Stimulated activated naive CD8-positive, alpha-beta T cell treated with anti-CD3 and anti-CD28 coated beads, Interleukin-15, Interleukin-2, amounts not matched to agents 100 U/mL and 50 U/mL, for 24 hours (primary cell): ENCODE results near the gene HCRTR1.

Experiments
- ATAC-seq: fragments of 150-1000 bp; cut with Tn5 transposase; one replicate; pipeline ENCODE4 v1.10.0; 2021
- DNase-seq: peaks from one replicate; pipeline ENCODE4 v3.0.0; 2021

Gene HCRTR1

DNA sequence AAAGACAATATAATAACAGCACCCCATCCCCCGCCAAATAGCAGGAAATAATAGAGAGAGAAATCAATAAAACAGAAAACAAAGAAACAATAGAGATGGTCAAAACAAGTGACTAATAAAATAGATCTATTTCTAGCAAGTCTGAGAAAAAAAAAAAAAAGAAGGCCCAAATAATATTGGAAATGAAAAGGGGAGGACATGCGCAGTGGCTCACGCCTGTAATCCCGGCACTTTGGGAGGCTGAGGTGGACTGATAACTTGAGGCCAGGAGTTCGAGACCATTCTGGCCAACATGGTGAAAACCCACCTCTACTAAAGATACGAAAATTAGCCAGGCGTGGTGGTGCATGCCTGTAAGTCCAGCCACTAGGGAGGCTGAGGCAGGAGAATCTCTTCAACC, 18.5 kb upstream of the HCRTR1 start:
- no peak for DNase-seq
- ATAC-seq = no peak

DNA sequence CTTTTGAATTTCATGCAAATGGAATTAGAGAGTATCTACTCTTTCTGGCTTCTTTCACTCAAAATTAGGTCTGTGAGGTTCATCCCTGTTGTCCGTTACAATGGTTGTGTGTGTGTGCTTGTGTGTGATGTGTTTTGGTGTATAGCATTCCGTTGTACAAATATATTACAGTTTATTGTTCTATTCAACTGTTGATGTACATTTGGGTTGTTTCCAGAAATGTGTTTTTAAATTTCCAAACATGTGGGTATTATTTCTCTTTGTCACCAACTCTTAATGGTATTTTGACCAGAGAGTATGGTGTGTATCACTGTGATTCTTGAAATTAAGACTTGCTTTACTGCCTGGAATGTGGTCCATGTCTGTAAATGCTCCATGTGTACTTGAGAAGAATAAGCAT, 16.8 kb upstream of the HCRTR1 start:
- DNase-seq (no peak), ATAC-seq (no peak)

DNA sequence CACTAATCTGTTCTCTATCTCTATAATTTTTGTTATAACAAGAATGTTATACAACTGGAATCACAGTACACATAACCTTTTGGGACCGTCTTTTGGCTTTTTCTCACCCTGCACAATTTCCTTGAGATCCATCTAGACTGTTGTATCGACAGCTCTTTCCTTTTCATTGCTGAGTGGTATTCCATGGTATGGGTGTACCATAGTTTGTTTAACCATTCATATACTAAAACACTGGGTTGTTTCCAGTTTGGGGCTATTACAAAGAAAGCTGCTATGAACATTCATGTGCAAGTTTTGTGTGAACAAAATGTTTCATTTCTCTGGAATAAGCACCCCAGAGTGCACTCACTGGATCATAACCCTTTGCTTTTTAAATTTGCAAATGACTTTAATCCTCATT, 15.4 kb upstream of the HCRTR1 start:
- ATAC-seq = no peak
- no peak for DNase-seq

DNA sequence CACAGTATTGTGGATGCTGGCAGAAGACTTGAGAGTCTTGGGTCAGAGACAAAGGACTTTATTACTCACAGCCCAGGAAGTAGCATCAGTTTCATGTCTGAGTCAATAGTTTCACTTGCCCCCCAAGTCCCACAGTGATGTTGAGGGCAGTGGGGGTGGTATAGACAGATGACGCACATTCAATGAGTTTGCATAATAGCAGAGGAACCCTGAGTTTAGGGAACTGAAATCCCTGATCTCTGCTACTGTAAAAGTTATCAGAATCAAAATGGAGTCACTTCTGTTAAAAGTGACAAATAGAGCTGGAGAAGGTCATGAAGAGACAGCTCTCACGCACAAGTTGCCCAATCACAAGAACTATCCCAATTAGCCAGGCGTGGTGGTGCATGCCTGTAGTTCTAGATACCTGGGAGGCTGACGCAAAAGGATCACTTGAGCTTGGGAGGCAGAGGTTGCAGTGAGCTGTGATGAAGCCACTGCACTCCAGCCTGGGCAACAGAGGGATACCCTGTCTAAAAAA, 11.5 kb upstream of the HCRTR1 start:
- peak; percentile 99 for ATAC-seq
- peak; percentile 47 for DNase-seq

DNA sequence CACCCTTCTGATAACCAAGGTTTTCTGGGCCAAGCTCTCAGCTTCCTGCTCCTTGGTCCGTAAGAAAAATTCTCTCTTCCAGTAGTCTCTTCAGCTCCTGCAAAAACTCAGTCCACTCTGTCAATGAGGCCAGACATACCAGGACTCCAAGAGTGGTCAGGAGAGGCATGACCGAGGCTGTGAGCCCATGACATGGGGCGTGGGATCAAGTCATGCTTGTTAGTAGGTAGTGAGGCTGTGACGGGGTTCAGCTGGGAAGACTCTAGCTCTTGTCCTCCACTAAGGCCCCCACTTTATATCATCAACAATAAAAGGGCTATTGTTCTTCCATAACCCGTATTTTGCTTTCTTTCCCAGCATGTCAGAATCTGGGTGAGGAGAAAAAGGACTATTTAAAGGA, 10.1 kb upstream of the HCRTR1 start:
- no peak for DNase-seq
- no peak for ATAC-seq

DNA sequence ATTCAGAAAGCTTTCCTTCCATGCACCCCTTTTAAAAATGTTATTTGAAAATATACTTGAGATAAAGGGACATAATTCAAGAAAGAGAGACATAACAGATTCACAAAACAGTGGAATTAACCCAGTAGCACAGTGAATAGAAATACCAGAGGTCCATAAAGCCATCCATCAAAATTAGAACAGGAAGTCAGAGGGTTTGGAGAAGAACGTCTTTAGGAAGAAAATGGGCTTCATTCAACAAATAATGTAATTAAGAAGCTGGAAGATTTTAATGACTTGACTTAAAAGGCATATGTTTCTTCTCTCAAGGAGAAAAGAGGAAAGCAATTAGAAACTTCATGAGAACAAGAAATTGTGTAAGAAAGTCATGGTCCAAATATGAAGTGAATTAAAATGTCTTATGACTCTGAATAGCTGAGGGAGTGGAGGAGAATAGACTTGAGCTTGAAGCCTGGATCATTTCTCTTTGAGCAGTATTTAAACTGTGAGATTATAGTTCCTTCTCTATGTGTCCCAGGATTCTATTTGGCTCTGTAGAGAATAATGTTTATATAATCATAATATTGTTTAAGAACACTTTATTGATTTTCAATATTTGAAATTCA, 7.9 kb upstream of the HCRTR1 start:
- no peak for DNase-seq
- no peak for ATAC-seq

DNA sequence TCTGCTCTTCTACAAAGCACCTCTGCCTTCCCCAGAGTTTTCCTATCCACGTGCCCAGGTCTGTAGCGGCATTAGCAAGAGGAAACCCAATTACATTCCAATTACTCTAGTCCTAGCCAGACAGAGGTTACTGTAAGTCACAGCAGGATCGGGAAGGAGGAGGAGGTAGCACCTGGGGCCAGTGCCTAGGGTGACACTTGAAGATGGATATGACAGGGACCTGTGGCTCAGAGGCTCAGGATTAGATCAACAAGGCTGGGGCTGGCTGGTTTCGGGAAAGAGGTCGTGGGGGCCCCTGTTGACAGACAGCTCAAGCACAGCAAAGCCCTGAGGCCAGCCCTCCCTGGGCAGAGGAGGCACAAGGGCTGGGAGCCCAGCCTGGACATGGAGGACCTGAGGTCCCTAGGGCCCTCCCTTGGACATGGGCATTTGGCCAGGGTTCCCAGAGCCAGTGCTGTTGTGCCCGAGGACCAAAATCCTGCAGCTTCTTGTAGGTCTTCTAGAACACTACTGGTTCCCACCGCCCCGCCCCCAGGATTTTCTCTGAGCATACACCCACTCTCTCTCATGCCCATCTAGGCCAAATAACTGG, 3.0 kb upstream of the HCRTR1 start:
- ATAC-seq = no peak
- no peak for DNase-seq

DNA sequence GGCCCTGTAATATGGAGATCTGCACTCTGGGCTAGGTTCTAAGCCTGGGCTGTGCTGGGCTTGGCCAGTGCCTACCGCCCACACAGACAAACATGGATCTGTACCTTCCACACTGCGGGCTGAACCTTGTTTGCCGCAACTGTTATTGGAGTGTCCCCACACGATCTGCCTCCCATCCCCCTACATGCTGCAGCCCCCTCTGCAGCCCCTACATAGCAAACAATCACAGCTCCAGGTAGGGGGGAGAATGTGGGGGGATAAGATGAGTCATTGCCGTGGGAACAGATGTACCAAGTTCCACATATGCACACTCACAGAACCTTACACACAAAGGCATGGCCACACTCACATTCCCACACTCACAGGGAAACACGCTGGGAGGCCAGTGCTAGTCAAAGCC, 2.1 kb upstream of the HCRTR1 start:
- DNase-seq (no peak), ATAC-seq (no peak)

DNA sequence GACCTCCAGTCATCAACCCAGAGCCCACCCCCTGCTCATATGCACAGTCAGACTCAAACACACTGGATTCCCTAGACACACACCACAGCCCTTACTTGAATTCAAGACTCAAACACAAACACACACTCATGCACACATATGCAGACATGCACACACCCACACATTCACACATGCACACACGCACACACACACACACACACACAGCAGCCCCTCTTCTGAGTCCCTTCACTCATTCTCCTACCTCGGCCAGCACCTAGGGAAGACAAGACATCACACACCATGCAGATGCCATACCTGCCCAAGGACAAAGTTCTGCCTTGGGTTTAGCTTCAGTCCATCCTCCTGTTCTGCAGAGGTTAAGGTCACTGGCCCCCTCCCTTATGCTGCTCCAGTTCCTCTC, 1.6 kb upstream of the HCRTR1 start:
- ATAC-seq = no peak

DNA sequence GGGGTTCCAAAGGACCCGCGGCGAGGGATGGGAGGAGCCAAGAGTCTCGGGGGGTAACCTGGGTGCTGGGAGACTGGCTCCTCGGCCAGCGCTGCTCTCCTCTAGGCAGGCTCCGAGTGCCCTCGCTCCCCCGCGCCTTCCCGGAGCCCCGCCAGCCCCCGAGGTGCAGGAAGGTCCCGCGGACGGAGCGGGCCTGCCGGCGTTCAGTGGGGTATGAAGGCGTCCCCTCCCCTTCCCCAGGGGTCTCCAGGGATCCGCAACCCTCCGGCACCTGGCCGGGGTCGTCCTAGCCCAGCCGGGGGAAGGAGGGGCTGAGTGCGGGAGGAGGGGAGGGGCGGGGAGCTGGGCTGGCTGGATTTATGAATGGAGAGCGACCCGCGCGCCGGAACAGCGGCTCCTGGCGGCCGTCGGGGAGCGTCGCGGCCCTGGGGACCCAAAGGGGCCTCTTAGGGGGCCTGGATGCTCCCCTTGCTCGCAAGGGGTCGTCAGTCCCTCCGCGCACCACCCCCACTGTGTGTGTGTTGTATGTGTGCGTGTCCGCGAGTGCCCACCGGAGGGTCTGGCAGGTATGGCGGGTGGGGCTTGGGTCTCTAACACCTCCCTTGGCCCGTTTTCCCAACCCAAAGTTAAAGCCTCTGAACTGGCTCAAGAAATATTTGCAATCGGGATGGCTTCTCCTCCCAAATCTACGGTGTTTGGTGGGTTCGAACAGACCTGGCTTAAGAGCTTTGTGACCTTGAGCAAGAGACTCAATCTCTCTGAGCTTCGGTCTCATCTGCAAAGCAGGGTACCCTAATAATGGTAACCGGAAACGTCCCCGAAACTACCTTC, 642 bp downstream of the HCRTR1 start:
- peak; percentile 65 for DNase-seq

More for the DNA sequence above, 1.6 kb upstream of the HCRTR1 start:
- no peak for DNase-seq

DNA sequence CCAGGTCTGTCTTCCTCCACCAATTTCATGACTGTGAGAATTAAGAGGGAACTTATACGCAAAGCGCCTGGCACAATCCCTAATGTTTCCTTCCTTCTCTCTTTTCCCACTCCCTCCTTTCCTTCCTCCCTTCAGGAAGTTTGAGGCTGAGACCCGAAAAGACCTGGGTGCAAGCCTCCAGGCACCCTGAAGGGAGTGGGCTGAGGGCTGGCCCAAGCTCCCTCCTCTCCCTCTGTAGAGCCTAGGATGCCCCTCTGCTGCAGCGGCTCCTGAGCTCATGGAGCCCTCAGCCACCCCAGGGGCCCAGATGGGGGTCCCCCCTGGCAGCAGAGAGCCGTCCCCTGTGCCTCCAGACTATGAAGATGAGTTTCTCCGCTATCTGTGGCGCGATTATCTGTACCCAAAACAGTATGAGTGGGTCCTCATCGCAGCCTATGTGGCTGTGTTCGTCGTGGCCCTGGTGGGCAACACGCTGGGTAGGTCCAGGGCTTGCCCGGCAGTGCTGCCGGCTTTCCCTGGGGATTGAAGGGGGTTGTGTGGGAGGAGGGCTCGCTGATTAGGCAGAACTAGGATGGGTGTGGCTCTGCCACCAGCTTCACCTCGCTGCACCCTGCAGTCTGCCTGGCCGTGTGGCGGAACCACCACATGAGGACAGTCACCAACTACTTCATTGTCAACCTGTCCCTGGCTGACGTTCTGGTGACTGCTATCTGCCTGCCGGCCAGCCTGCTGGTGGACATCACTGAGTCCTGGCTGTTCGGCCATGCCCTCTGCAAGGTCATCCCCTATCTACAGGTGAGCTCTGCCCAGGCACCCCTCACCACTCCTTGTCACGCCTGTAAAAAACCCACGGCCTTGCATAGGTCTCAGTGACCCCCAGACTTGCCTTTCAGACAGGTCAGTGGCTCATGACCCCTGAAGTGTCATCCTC, 1.7 kb downstream of the HCRTR1 start:
- DNase-seq (no peak), ATAC-seq (no peak)

More for the DNA sequence above, 642 bp downstream of the HCRTR1 start:
- peak; percentile 70 for ATAC-seq

DNA sequence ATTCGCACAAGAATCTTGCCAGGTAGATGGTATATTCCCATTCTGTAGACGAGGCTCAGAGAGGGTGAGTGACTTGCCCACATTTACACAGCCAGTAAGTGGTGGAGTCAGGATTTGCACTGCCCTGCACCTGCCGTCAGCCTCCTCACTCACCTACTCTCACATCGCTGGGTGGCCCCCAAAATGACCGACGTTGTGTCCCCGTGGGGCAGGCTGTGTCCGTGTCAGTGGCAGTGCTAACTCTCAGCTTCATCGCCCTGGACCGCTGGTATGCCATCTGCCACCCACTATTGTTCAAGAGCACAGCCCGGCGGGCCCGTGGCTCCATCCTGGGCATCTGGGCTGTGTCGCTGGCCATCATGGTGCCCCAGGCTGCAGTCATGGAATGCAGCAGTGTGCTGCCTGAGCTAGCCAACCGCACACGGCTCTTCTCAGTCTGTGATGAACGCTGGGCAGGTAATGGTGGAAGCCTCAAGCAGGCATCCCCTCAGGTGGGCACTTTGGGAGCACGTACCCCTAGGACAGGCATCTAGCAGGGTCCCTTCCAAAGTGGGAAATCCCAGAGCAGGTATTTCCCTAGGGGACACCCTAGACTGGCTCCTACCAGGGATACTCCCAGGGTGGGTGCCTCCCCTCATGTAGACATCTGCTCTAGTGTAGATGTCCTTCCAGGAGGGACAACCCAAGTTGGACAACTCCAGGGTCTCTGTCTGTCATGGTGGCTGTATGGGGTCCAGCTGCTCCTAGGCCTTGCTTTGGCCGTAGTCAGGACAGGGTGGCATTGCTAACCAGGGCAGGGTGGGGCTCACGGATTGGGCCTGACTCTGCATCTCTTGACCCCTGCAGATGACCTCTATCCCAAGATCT, 3.4 kb downstream of the HCRTR1 start:
- ATAC-seq (no peak), DNase-seq (no peak)

DNA sequence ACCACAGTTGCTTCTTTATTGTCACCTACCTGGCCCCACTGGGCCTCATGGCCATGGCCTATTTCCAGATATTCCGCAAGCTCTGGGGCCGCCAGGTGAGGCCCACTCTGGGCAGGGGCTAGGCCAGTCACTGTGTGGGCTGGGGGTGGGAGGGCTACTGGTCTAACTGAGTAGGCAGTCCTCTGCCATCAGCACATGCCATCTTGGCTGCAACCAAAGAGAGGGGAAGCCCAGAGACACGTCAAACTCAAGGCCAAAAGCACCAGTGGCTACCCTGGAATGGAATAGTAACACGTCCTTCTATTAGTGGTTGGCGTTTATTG, 4.0 kb downstream of the HCRTR1 start:
- DNase-seq = no peak
- no peak for ATAC-seq

DNA sequence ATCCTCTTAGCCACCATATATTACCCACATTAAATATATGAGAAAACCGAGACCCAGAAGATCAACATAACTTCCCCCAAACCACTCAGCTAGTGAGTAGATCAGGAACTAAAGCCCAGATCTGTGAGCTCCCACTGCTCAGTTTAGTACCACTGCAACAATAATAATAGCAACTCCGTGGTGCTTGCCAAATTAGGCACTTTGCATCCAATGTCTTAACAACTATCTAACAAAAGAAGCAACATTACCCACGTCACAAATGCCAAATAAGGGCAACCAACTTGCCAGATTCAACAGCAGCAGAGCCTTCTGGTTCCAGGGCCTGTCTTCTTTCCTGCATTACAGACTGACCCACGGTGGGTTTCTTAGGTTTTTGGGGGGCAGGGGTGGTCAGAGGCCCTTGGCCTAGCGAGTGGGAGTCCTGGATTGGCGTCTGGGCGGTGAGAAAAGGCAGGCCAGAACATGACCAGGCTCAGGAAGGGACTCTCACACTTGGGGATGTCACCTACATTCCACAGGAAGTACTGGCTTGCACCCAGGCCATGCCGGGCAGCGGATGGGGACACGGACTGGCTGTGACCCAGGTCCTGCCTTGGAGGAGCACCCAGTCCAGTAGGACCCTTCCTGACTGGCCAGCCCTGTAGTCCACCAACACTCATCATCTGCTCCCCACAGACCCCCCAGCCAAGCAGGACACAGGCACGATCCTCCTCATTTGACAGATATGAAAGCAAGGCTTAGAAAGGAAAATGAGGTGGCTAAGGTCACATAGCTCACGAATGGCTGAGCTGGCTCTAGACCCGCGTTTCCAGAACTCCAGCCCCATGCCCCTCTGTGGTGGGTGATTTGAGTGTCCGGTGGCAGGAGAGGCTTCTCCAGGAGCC, 4.6 kb downstream of the HCRTR1 start:
- ATAC-seq (no peak), DNase-seq (no peak)

DNA sequence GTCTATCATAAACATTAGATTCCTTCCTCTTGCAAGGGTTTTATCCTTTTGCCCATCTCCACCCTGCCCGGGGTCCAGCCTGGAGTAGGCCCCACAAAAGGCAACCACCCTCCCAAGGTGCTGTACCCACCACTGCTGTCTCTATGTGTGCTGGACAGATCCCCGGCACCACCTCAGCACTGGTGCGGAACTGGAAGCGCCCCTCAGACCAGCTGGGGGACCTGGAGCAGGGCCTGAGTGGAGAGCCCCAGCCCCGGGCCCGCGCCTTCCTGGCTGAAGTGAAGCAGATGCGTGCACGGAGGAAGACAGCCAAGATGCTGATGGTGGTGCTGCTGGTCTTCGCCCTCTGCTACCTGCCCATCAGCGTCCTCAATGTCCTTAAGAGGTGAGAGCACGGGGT, 5.9 kb downstream of the HCRTR1 start:
- DNase-seq (no peak), ATAC-seq (no peak)

DNA sequence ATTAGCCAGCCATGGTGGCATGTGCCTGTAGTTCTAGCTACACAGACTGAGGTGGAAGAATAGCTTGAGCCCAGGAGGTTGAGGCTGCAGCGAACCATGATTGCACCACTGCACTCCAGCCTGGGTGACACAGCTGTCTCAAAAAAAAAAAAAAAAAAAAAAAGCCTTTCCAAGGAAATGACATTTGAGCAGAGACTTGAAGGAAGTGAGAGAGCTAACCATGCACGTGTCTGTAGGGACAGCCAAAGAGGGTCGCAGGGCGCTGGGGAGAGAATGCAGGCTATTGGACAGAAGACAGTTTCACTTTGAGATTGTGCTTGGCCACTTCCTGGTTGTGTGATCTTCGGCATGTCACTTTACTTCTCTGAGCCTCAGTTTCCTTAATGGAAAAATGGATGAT, 6.8 kb downstream of the HCRTR1 start:
- no peak for ATAC-seq
- DNase-seq = no peak

DNA sequence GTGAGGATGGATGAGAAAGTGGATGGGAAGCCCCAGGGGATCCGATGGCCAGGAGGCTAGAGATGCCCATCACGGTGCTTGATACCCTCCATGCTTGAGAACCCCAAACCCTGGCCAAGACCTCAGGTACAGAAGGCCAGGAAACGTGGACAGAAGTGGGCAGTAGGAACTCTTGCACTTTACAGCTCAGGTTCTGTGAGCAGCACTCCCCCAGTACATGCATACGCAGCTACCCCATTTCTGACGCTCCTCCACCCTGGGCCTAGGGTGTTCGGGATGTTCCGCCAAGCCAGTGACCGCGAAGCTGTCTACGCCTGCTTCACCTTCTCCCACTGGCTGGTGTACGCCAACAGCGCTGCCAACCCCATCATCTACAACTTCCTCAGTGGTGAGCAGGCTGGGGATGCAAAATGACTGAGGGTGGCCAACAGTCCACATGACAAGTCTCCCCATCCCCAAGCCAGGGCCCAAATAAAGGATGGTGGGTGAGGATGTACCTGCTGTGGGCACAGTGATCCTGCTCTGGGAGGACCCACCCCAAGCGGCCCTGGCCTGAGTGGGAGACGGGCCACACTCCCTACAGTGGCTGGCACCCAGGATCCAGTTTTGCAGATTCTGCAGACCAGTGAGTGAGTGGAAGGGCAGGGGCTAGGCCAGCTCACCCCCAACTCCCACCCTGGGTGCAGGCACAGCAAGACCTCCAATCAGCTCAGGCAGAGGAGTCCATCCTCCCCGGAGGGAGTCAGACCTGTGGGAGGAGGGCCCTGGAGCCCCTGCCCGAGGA, 7.4 kb downstream of the HCRTR1 start:
- ATAC-seq (no peak), DNase-seq (no peak)

DNA sequence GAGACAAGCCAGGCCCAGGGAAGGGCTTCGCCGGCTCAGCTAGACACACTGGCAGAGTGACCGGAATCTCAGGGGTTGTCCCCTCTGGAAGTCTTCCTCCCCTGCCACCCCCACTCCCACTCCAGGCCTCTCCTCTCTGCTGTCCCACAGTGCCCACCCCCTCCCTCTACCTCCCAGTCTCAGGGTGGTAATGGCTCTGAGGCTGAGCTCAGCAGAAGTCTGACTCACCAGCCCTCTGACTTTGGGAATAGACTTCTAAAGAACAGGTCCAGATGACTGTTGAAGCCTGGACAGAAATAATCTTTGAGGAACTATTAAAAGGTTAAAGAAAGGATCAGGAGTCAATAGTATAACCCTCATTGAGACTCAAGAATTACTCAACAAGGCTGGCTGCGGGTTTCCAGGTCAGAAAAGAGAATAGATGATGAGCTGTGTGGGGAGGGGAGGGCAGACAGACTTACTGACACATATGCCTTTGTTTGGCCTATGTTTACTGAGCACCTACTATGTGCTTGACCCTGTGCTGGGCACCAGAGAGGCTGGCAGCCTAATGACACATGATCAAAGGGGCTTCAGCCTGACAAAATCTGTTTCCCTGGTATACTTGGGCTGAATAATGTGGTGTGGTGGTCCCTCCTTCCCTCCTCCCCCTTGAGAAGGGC, 8.2 kb downstream of the HCRTR1 start:
- no peak for ATAC-seq
- DNase-seq = no peak
